Loucy (cell line): Measurements from ENCODE around the gene BRINP3.
A peak's percentile ranks its signal among the peaks of the same experiment; 100 is the strongest.

Source experiments
- H2AFZ ChIP-seq: fragments of 200-600 bp; sonication (generic); 2 replicates; pipeline ENCODE4 v1.6.0; 2016; ENCODE audit warnings: antibody characterized with exemption, mild to moderate bottlenecking, low read length, moderate library complexity
- H3F3A ChIP-seq: fragments of 200-600 bp; 2 replicates; pipeline ENCODE4 v1.6.0; 2016; ENCODE audit warnings: antibody characterized with exemption, low read depth, mild to moderate bottlenecking
- H3K27me3 ChIP-seq: fragments of 200-600 bp; sonication (generic); 2 replicates; pipeline ENCODE4 v1.6.1; 2014; ENCODE audit warnings: low read length, mild to moderate bottlenecking; ENCODE audit not compliant: insufficient read depth, poor library complexity, severe bottlenecking
- H3K36me3 ChIP-seq: fragments of 200-600 bp; sonication (generic); 2 replicates; pipeline ENCODE4 v1.6.1; 2016; ENCODE audit warnings: low read length; ENCODE audit not compliant: insufficient read depth
- H3K4me1 ChIP-seq: fragments of 200-600 bp; sonication (generic); 2 replicates; pipeline ENCODE4 v1.5.1; 2014; ENCODE audit warnings: low read length, mild to moderate bottlenecking; ENCODE audit not compliant: insufficient read depth, poor library complexity, severe bottlenecking
- H3K4me2 ChIP-seq: fragments of 200-600 bp; sonication (generic); 2 replicates; pipeline ENCODE4 v1.6.0; 2014; ENCODE audit warnings: antibody characterized with exemption, low read length, low read depth, mild to moderate bottlenecking; ENCODE audit not compliant: poor library complexity, severe bottlenecking
- H3K4me3 ChIP-seq: fragments of 200-600 bp; sonication (generic); 2 replicates; pipeline ENCODE4 v1.5.1; 2014; ENCODE audit warnings: low read length, mild to moderate bottlenecking, mixed read lengths; ENCODE audit not compliant: poor library complexity, severe bottlenecking
- H3K79me2 ChIP-seq: fragments of 200-600 bp; sonication (generic); 2 replicates; pipeline ENCODE4 v1.6.1; 2014; ENCODE audit warnings: low read length; ENCODE audit not compliant: insufficient read depth
- H3K9ac ChIP-seq: fragments of 200-600 bp; sonication (generic); 2 replicates; pipeline ENCODE4 v1.6.0; 2014; ENCODE audit warnings: mild to moderate bottlenecking, low read depth, low read length, moderate library complexity; ENCODE audit not compliant: poor library complexity, severe bottlenecking
- H3K9me2 ChIP-seq: fragments of 200-600 bp; sonication (generic); replicated peaks from 2 replicates; pipeline ENCODE4 v1.6.1; 2016; ENCODE audit warnings: low read depth, low read length, mixed read lengths
- H3K9me3 ChIP-seq: fragments of 200-600 bp; sonication (generic); 2 replicates; pipeline ENCODE4 v1.6.1; 2014; ENCODE audit warnings: mild to moderate bottlenecking, antibody characterized with exemption, low read length, low read depth; ENCODE audit not compliant: insufficient read depth
- H4K20me1 ChIP-seq: fragments of 200-600 bp; sonication (generic); 2 replicates; pipeline ENCODE4 v1.6.0; 2014; ENCODE audit warnings: antibody characterized with exemption, low read length, mild to moderate bottlenecking; ENCODE audit not compliant: insufficient read depth, poor library complexity, severe bottlenecking
- CTCF ChIP-seq: fragments of 200-600 bp; sonication (generic); conservative IDR thresholded peaks from 2 replicates; pipeline ENCODE4 v1.5.1; 2014; ENCODE audit warnings: mild to moderate bottlenecking, antibody characterized with exemption, low read length
- EZH2phosphoT487 ChIP-seq: fragments of 200-600 bp; IDR thresholded peaks from 2 replicates; pipeline ENCODE4 v1.6.1; 2018; ENCODE audit warnings: antibody characterized with exemption, mild to moderate bottlenecking, moderate library complexity, borderline replicate concordance

Gene BRINP3

GRCh38 chr1:190436615-190437014 lies 41.0 kb downstream of the BRINP3 start:
- H3K4me1 ChIP-seq: no peaks in the 10 kb centered on the region
- H3K4me2 ChIP-seq: no peak overlapping the region
- H3K27me3 ChIP-seq: no peaks in the 10 kb centered on the region

GRCh38 chr1:190429932-190430331 lies 47.7 kb downstream of the BRINP3 start:
- no peaks in the 10 kb centered on the region for H4K20me1 ChIP-seq
- no peaks in the 10 kb centered on the region for H3K79me2 ChIP-seq
- H3F3A ChIP-seq: no peaks in the 10 kb centered on the region
- no peaks in the 10 kb centered on the region for H3K27me3 ChIP-seq
- no peaks in the 10 kb centered on the region for H3K36me3 ChIP-seq
- H3K4me3 ChIP-seq: no peak overlapping the region
- H2AFZ ChIP-seq: no peak overlapping the region
- no peaks in the 10 kb centered on the region for H3K9me2 ChIP-seq
- no peak overlapping the region for H3K9ac ChIP-seq
- no peak for TF ChIP-seq CTCF
- no peak for TF ChIP-seq EZH2phosphoT487
- no peaks in the 10 kb centered on the region for H3K9me3 ChIP-seq
- H3K4me1 ChIP-seq: no peaks in the 10 kb centered on the region
- no peak overlapping the region for H3K4me2 ChIP-seq

More at GRCh38 chr1:190436615-190437014, 41.0 kb downstream of the BRINP3 start:
- Histone ChIP-seq H3F3A (no peaks in the 10 kb centered on the region), H3K36me3 (no peaks in the 10 kb centered on the region), H3K9me2 (no peaks in the 10 kb centered on the region), H3K79me2 (no peaks in the 10 kb centered on the region), H2AFZ (no peak overlapping the region), H3K9ac (no peak overlapping the region), H3K9me3 (no peaks in the 10 kb centered on the region), H4K20me1 (no peaks in the 10 kb centered on the region), H3K4me3 (no peak overlapping the region)
- TF ChIP-seq CTCF (peak; percentile 44), EZH2phosphoT487 (no peak)

DNA sequence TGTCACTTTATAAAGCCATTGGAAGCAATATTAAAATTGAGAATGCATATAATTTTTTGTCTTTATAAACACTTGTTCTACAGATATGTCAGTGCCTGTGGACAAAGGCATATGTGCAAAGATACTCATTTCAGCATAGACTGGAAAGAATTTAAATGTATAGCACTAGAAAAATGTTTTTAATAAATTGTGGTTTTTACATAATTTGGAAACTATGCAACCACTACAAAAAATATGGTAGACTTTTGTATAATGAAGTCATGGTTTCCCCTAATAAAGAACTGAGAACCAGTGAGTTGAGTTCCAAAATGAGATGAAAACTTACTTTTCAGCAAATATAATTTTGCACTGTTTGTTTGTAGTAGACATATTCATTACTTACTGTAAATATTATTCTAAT lies 48.5 kb downstream of the BRINP3 start:
- no peaks in the 10 kb centered on the region for H3K27me3 ChIP-seq
- H3K9me3 ChIP-seq: no peaks in the 10 kb centered on the region
- H4K20me1 ChIP-seq: no peaks in the 10 kb centered on the region
- no peak overlapping the region for H3K4me2 ChIP-seq
- no peaks in the 10 kb centered on the region for H3K79me2 ChIP-seq
- H2AFZ ChIP-seq: no peak overlapping the region
- H3F3A ChIP-seq: no peaks in the 10 kb centered on the region
- H3K4me3 ChIP-seq: no peak overlapping the region
- no peaks in the 10 kb centered on the region for H3K9me2 ChIP-seq
- H3K4me1 ChIP-seq: no peaks in the 10 kb centered on the region
- H3K9ac ChIP-seq: no peak overlapping the region
- TF ChIP-seq CTCF (no peak), EZH2phosphoT487 (no peak)
- H3K36me3 ChIP-seq: no peaks in the 10 kb centered on the region
